WTC11 (cell line): Measurements from ENCODE around the gene PLA2G5.

Source experiments
- ESRRA ChIP-seq: sonication (generic); formaldehyde crosslinking; IDR thresholded peaks from 2 replicates; pipeline ENCODE4 v1.8.1; 2022; ENCODE audit warnings: mild to moderate bottlenecking, missing genetic modification reagents, borderline replicate concordance
- GTF2I ChIP-seq: fragments of 250-450 bp; sonication (Bioruptor Pico); conservative IDR thresholded peaks from 2 replicates; pipeline ENCODE4 v1.4.0; 2021; ENCODE audit warnings: mild to moderate bottlenecking
- NR2C2 ChIP-seq: sonication (generic); formaldehyde crosslinking; IDR thresholded peaks from 2 replicates; pipeline ENCODE4 v1.8.0; 2022; ENCODE audit warnings: mild to moderate bottlenecking, missing genetic modification reagents
- NR3C1 ChIP-seq: sonication (generic); formaldehyde crosslinking; conservative IDR thresholded peaks from 2 replicates; pipeline ENCODE4 v1.8.1; 2023; ENCODE audit warnings: low read depth, mild to moderate bottlenecking, missing genetic modification reagents
- TEAD4 ChIP-seq: sonication (generic); formaldehyde crosslinking; IDR thresholded peaks from 2 replicates; pipeline ENCODE4 v1.8.0; 2022; ENCODE audit warnings: mild to moderate bottlenecking, missing genetic modification reagents
- ZNF232 ChIP-seq: sonication (generic); formaldehyde crosslinking; IDR thresholded peaks from 2 replicates; pipeline ENCODE4 v1.8.0; 2022; ENCODE audit warnings: mild to moderate bottlenecking, missing genetic modification reagents
- ZNF317 ChIP-seq: sonication (generic); formaldehyde crosslinking; IDR thresholded peaks from 2 replicates; pipeline ENCODE4 v1.8.1; 2023; ENCODE audit warnings: low read depth, mild to moderate bottlenecking, moderate library complexity, missing genetic modification reagents, borderline replicate concordance
- TF ChIP-seq, protein P1 (sequence below): fragments of 200-600 bp; IDR thresholded peaks from 2 replicates; pipeline ENCODE4 v1.8.0; 2022; ENCODE audit warnings: antibody characterized with exemption

DNA sequence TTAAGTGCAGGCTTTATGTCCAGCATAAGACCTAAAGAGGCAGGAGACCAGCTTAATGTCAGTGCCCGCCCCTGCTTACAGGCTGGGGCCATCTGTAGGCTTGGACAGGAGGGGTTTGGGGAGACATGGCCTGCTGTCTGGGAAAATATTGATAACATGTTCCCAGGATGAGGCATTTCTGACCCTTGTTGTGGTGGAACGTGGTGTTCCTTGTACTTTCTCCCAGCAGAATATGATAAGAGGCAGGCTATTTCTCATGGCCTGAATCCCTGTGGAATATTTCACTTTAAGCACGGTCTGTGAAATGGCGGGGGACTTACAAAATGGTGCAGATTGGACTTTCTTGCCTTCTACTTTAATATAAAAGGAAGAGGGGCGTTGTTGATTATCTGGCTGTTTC is 41.9 kb upstream of the PLA2G5 start:
- no peak for TF ChIP-seq NR2C2 (CRISPR knock-in tag)
- TF ChIP-seq ZNF317 (CRISPR knock-in tag) = no peak
- TF ChIP-seq NR3C1 (CRISPR knock-in tag) = no peak
- TF ChIP-seq, protein P1, sequence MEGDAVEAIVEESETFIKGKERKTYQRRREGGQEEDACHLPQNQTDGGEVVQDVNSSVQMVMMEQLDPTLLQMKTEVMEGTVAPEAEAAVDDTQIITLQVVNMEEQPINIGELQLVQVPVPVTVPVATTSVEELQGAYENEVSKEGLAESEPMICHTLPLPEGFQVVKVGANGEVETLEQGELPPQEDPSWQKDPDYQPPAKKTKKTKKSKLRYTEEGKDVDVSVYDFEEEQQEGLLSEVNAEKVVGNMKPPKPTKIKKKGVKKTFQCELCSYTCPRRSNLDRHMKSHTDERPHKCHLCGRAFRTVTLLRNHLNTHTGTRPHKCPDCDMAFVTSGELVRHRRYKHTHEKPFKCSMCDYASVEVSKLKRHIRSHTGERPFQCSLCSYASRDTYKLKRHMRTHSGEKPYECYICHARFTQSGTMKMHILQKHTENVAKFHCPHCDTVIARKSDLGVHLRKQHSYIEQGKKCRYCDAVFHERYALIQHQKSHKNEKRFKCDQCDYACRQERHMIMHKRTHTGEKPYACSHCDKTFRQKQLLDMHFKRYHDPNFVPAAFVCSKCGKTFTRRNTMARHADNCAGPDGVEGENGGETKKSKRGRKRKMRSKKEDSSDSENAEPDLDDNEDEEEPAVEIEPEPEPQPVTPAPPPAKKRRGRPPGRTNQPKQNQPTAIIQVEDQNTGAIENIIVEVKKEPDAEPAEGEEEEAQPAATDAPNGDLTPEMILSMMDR = no peak
- no peak for TF ChIP-seq ESRRA (CRISPR knock-in tag)
- no peak for TF ChIP-seq GTF2I
- TF ChIP-seq TEAD4 = no peak
- TF ChIP-seq ZNF232 (CRISPR knock-in tag) = no peak
